Adrenal gland (tissue), 5 donors: Measurements from ENCODE around the gene ARL8A.

Source experiments
- POLR2A ChIP-seq, 2 donors: fragments of 450-650 bp; IDR thresholded peaks; one replicate each; pipeline ENCODE4 v1.6.1; 2017; ENCODE audit warnings: antibody characterized with exemption in 2 of 2, mild to moderate bottlenecking in 2 of 2, moderate library complexity in 1 of 2
- TF ChIP-seq, protein P1 (sequence below), 6 experiments: fragments of 450-650 bp in 4 of 6; fragments of 200-600 bp in 2 of 6; sonication (generic) in 1 of 6; IDR thresholded peaks; 1 replicate in 5 of 6; 2 replicates in 1 of 6; pipeline versions ENCODE4 v1.5.1 to v1.8.0; 2016 to 2021; ENCODE audit warnings: antibody characterized with exemption in 6 of 6, mild to moderate bottlenecking in 2 of 6, moderate library complexity in 1 of 6
- donor health status: DM: no; HTN: no; CAD: no.

DNA sequence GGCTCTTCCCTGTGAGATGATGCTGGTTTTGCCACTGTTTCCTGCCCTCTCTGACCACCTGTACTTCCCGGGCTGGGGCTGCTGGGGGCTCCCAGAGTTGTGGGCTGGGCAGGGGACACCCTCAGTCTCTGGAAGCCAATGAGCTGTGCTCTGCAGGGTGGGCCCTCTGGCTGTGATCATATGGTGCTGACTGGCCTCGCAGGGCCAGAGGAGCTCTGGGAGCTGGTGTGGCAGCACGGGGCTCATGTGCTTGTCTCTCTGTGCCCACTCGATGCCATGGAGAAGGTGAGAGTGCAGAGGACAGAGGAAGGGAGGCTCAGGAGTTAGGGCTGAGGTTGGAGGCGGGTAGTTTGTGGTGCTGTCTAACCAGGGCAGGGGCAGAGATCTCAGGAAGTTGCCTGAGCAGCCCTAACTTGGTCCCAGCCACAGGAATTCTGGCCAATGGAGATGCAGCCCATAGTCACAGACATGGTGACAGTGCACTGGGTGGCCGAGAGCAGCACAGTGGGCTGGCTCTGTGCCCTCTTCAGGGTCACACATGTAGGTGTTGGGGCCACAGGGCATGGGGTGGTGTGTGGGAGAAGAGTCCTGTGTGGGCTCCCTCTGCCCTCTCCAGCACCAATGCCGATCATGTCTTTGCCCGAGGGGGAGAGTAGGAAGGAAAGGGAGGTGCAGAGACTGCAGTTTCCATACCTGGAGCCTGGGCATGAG, 43.3 kb upstream of the ARL8A start:
- TF ChIP-seq, protein P1, sequence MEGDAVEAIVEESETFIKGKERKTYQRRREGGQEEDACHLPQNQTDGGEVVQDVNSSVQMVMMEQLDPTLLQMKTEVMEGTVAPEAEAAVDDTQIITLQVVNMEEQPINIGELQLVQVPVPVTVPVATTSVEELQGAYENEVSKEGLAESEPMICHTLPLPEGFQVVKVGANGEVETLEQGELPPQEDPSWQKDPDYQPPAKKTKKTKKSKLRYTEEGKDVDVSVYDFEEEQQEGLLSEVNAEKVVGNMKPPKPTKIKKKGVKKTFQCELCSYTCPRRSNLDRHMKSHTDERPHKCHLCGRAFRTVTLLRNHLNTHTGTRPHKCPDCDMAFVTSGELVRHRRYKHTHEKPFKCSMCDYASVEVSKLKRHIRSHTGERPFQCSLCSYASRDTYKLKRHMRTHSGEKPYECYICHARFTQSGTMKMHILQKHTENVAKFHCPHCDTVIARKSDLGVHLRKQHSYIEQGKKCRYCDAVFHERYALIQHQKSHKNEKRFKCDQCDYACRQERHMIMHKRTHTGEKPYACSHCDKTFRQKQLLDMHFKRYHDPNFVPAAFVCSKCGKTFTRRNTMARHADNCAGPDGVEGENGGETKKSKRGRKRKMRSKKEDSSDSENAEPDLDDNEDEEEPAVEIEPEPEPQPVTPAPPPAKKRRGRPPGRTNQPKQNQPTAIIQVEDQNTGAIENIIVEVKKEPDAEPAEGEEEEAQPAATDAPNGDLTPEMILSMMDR (IDR thresholded peaks at IDR 0.05): no peak
- TF ChIP-seq POLR2A (IDR thresholded peaks at IDR 0.05): no peak
